WTC11 (cell line): ENCODE measurements around the gene PRR5. TPM values are rescaled to one million over a fixed set of nuclear protein-coding genes. Genes with fewer than 3 reads are reported as not detected.
A peak's percentile ranks its signal among the peaks of the same experiment; 100 is the strongest.

ENCODE experiments used
- ATAC-seq: fragments of 200-7000 bp; cut with Tn5 transposase; 2 replicates; pipeline ENCODE4 v1.10.0; 2021; ENCODE audit warnings: mild to moderate bottlenecking, moderate library complexity
- CTCF ChIA-PET: fragments of 300-600 bp; sonication (Branson Sonifier 250); formaldehyde crosslinking; loops from one replicate; lab custom pipeline; 2021; ENCODE audit warnings: antibody characterized with exemption; lab: Charles Lee
- POLR2A ChIA-PET: fragments of 350-600 bp; sonication (Branson Sonifier 250); formaldehyde crosslinking; loops from one replicate; lab custom pipeline; 2021; ENCODE audit warnings: antibody characterized with exemption; lab: Charles Lee
- DNase-seq: peaks from one replicate; pipeline ENCODE4 v3.0.0; 2021; ENCODE audit warnings: low spot score
- H3K27ac Mint-ChIP-seq: 2 replicates; pipeline ENCODE4 v1.8.0; 2021; ENCODE audit warnings: mixed read lengths
- H3K27me3 Mint-ChIP-seq: 2 replicates; pipeline ENCODE4 v1.8.0; 2021; ENCODE audit warnings: low read depth, mild to moderate bottlenecking, moderate library complexity, mixed read lengths
- H3K36me3 Mint-ChIP-seq: 2 replicates; pipeline ENCODE4 v1.8.0; 2021; ENCODE audit warnings: mixed read lengths
- H3K4me1 Mint-ChIP-seq: 2 replicates; pipeline ENCODE4 v1.8.0; 2022; ENCODE audit warnings: mixed read lengths
- H3K4me3 Mint-ChIP-seq: 2 replicates; pipeline ENCODE4 v1.8.0; 2021; ENCODE audit warnings: mild to moderate bottlenecking, moderate library complexity, mixed read lengths
- H3K9me3 Mint-ChIP-seq: 2 replicates; pipeline ENCODE4 v1.8.0; 2021; ENCODE audit warnings: mixed read lengths
- ATF1 ChIP-seq: sonication (generic); formaldehyde crosslinking; IDR thresholded peaks from 2 replicates; pipeline ENCODE4 v1.8.1; 2023; ENCODE audit warnings: mild to moderate bottlenecking, moderate library complexity, missing genetic modification reagents
- CBFB ChIP-seq: sonication (generic); formaldehyde crosslinking; IDR thresholded peaks from 2 replicates; pipeline ENCODE4 v1.8.1; 2022; ENCODE audit warnings: mild to moderate bottlenecking, low read depth, missing genetic modification reagents
- EMX1 ChIP-seq: fragments of 250-450 bp; sonication (Bioruptor Pico); IDR thresholded peaks from 2 replicates; pipeline ENCODE4 v1.8.0; 2021; ENCODE audit warnings: mild to moderate bottlenecking
- ETV6 ChIP-seq: sonication (generic); formaldehyde crosslinking; IDR thresholded peaks from 2 replicates; pipeline ENCODE4 v1.8.1; 2022; ENCODE audit warnings: mild to moderate bottlenecking, missing genetic modification reagents
- GTF2I ChIP-seq: fragments of 250-450 bp; sonication (Bioruptor Pico); conservative IDR thresholded peaks from 2 replicates; pipeline ENCODE4 v1.4.0; 2021; ENCODE audit warnings: mild to moderate bottlenecking
- HMGA2 ChIP-seq: fragments of 250-450 bp; sonication (Bioruptor Pico); IDR thresholded peaks from 2 replicates; pipeline ENCODE4 v1.4.0; 2021; ENCODE audit warnings: mild to moderate bottlenecking, moderate library complexity
- IRF2 ChIP-seq: sonication (generic); formaldehyde crosslinking; IDR thresholded peaks from 2 replicates; pipeline ENCODE4 v1.8.0; 2022; ENCODE audit warnings: low read depth, missing genetic modification reagents, borderline replicate concordance
- NFATC4 ChIP-seq: fragments of 250-450 bp; sonication (Bioruptor Pico); IDR thresholded peaks from 2 replicates; pipeline ENCODE4 v1.9.0; 2021; ENCODE audit warnings: mild to moderate bottlenecking
- NR1H2 ChIP-seq: sonication (generic); formaldehyde crosslinking; IDR thresholded peaks from 2 replicates; pipeline ENCODE4 v1.9.0; 2021; ENCODE audit warnings: mild to moderate bottlenecking, moderate library complexity, missing genetic modification reagents
- NR2C2 ChIP-seq: sonication (generic); formaldehyde crosslinking; IDR thresholded peaks from 2 replicates; pipeline ENCODE4 v1.8.0; 2022; ENCODE audit warnings: mild to moderate bottlenecking, missing genetic modification reagents
- OVOL2 ChIP-seq: fragments of 250-450 bp; sonication (Bioruptor Pico); IDR thresholded peaks from 2 replicates; pipeline ENCODE4 v1.9.0; 2021; ENCODE audit warnings: mild to moderate bottlenecking, borderline replicate concordance
- RELA ChIP-seq: sonication (generic); formaldehyde crosslinking; IDR thresholded peaks from 2 replicates; pipeline ENCODE4 v1.8.1; 2022; ENCODE audit warnings: missing genetic modification reagents, mild to moderate bottlenecking, borderline replicate concordance
- SMAD4 ChIP-seq: sonication (generic); formaldehyde crosslinking; IDR thresholded peaks from 2 replicates; pipeline ENCODE4 v1.8.0; 2022; ENCODE audit warnings: mild to moderate bottlenecking, missing genetic modification reagents
- SP1 ChIP-seq: sonication (generic); formaldehyde crosslinking; conservative IDR thresholded peaks from 2 replicates; pipeline ENCODE4 v1.8.1; 2022; ENCODE audit warnings: missing genetic modification reagents
- TCF7 ChIP-seq: sonication (generic); formaldehyde crosslinking; IDR thresholded peaks from 2 replicates; pipeline ENCODE4 v1.8.0; 2022; ENCODE audit warnings: mild to moderate bottlenecking, low read depth, missing genetic modification reagents, moderate library complexity
- ZBTB21 ChIP-seq: sonication (generic); formaldehyde crosslinking; IDR thresholded peaks from 2 replicates; pipeline ENCODE4 v1.8.1; 2023; ENCODE audit warnings: mild to moderate bottlenecking, missing genetic modification reagents, borderline replicate concordance
- ZNF138 ChIP-seq: sonication (generic); formaldehyde crosslinking; conservative IDR thresholded peaks from 2 replicates; pipeline ENCODE4 v1.8.1; 2022; ENCODE audit warnings: mild to moderate bottlenecking, moderate library complexity, missing genetic modification reagents
- ZNF396 ChIP-seq: fragments of 250-450 bp; sonication (Bioruptor Pico); IDR thresholded peaks from 2 replicates; pipeline ENCODE4 v1.8.0; 2021; ENCODE audit warnings: mild to moderate bottlenecking, moderate library complexity, borderline replicate concordance
- ZNF423 ChIP-seq: fragments of 250-450 bp; sonication (Bioruptor Pico); IDR thresholded peaks from 2 replicates; pipeline ENCODE4 v2.1.2; 2022; ENCODE audit warnings: mild to moderate bottlenecking, moderate library complexity
- total RNA-seq: library from RNA; stranded (reverse); gene quantifications from 3 replicates; pipeline ENCODE4 v1.2.3, GENCODE V29; 2021
- TF ChIP-seq, protein P1 (sequence below): sonication (generic); formaldehyde crosslinking; IDR thresholded peaks from 2 replicates; pipeline ENCODE4 v1.8.1; 2023; ENCODE audit warnings: mild to moderate bottlenecking, moderate library complexity, missing genetic modification reagents
- TF ChIP-seq, protein P2 (sequence below): sonication (generic); formaldehyde crosslinking; IDR thresholded peaks from 2 replicates; pipeline ENCODE4 v1.8.0; 2022; ENCODE audit warnings: mild to moderate bottlenecking, missing genetic modification reagents
- TF ChIP-seq, protein P3 (sequence below): fragments of 250-450 bp; sonication (Bioruptor Pico); IDR thresholded peaks from 2 replicates; pipeline ENCODE4 v1.9.0; 2021; ENCODE audit warnings: moderate library complexity, mild to moderate bottlenecking, inconsistent platforms, borderline replicate concordance
- TF ChIP-seq, protein P4 (sequence below): sonication (generic); formaldehyde crosslinking; IDR thresholded peaks from 2 replicates; pipeline ENCODE4 v1.8.0; 2022; ENCODE audit warnings: missing genetic modification reagents
- TF ChIP-seq, protein P5 (sequence below): sonication (generic); formaldehyde crosslinking; IDR thresholded peaks from 2 replicates; pipeline ENCODE4 v1.8.0; 2022; ENCODE audit warnings: mild to moderate bottlenecking, missing genetic modification reagents
- TF ChIP-seq, protein P6 (sequence below): sonication (generic); formaldehyde crosslinking; IDR thresholded peaks from 2 replicates; pipeline ENCODE4 v1.8.1; 2023; ENCODE audit warnings: mild to moderate bottlenecking, missing genetic modification reagents, moderate library complexity
- TF ChIP-seq, protein P7 (sequence below): fragments of 250-450 bp; sonication (Bioruptor Pico); IDR thresholded peaks from 2 replicates; pipeline ENCODE4 v1.8.0; 2021; ENCODE audit warnings: mild to moderate bottlenecking

Gene PRR5
- total RNA-seq, 1 experiment from 2014 or later, result 15.6 TPM

DNA sequence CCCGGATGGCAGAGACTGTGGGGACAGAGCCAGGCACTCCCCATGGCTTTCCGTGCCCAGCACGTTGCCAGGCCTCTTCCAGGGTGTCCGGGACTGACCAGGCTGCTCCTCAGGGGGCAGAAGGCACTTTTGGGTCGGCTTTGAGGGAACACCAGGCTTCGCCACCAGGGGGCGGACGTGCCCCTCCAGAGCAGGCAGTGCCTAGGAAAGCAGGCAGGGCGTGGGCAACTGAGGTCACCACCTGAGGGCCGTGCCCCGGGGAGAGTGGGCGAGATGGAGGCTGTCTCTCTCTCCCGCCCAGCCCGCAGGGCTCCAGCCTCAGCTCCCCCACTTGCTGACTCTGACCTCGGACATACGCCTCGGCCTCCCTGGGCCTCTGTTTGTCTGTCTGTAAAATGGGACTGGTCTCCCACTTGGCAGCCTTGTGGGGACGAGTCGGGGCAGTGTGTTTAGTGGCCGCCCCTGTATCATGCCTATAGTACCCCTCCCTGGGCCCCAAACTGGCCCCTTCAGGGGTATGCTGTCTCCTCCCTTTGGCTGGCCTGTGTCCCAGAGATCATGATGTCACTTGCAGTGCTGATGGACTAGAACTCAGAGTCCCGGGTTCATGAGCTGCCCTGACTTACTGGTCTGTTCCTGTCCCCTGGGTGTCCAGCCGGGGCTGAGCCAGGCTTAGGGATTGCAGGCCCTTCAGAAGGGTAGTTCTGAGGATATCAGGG, 4.4 kb upstream of the PRR5 start:
- H3K27ac Mint-ChIP-seq, result no peak overlapping the region
- ATAC-seq (peak; percentile 69), DNase-seq (peak; percentile 93)
- no peak overlapping the region for H3K4me3 Mint-ChIP-seq
- H3K27me3 Mint-ChIP-seq, result peaks cover 21% of the 10 kb centered on the region
- no peaks in the 10 kb centered on the region for H3K9me3 Mint-ChIP-seq
- CTCF ChIA-PET, result interaction anchor here (1.3 to 2.3 kb wide), 4 partner anchors 9 to 41 kb away, joined by 3 to 18 read pairs (median 6); no protein-coding TSS in a partner anchor
- POLR2A ChIA-PET, result no interaction called here
- no peaks in the 10 kb centered on the region for H3K36me3 Mint-ChIP-seq
- H3K4me1 Mint-ChIP-seq, result peaks cover 4% of the 10 kb centered on the region; the same call in 1 of the 2 replicates
- no peak for TF ChIP-seq ZNF396
- TF ChIP-seq IRF2, result no peak
- TF ChIP-seq NR2C2, result no peak
- TF ChIP-seq TCF7, result no peak
- peak; percentile 76; the same call in 1 of the 2 replicates for TF ChIP-seq ETV6
- TF ChIP-seq, protein P1, sequence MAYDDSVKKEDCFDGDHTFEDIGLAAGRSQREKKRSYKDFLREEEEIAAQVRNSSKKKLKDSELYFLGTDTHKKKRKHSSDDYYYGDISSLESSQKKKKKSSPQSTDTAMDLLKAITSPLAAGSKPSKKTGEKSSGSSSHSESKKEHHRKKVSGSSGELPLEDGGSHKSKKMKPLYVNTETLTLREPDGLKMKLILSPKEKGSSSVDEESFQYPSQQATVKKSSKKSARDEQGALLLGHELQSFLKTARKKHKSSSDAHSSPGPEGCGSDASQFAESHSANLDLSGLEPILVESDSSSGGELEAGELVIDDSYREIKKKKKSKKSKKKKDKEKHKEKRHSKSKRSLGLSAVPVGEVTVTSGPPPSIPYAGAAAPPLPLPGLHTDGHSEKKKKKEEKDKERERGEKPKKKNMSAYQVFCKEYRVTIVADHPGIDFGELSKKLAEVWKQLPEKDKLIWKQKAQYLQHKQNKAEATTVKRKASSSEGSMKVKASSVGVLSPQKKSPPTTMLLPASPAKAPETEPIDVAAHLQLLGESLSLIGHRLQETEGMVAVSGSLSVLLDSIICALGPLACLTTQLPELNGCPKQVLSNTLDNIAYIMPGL, result 0 out of 2 replicates have a peak, but pooled peaks have one; percentile 25
- no peak for TF ChIP-seq NR1H2 (CRISPR knock-in tag)
- TF ChIP-seq ATF1 (CRISPR knock-in tag), result no peak
- peak; percentile 91 for TF ChIP-seq GTF2I
- no peak for TF ChIP-seq NFATC4
- TF ChIP-seq, protein P2, sequence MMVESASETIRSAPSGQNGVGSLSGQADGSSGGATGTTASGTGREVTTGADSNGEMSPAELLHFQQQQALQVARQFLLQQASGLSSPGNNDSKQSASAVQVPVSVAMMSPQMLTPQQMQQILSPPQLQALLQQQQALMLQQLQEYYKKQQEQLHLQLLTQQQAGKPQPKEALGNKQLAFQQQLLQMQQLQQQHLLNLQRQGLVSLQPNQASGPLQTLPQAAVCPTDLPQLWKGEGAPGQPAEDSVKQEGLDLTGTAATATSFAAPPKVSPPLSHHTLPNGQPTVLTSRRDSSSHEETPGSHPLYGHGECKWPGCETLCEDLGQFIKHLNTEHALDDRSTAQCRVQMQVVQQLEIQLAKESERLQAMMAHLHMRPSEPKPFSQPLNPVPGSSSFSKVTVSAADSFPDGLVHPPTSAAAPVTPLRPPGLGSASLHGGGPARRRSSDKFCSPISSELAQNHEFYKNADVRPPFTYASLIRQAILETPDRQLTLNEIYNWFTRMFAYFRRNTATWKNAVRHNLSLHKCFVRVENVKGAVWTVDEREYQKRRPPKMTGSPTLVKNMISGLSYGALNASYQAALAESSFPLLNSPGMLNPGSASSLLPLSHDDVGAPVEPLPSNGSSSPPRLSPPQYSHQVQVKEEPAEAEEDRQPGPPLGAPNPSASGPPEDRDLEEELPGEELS (CRISPR knock-in tag), result no peak
- no peak for TF ChIP-seq RELA (CRISPR knock-in tag)
- TF ChIP-seq, protein P3, sequence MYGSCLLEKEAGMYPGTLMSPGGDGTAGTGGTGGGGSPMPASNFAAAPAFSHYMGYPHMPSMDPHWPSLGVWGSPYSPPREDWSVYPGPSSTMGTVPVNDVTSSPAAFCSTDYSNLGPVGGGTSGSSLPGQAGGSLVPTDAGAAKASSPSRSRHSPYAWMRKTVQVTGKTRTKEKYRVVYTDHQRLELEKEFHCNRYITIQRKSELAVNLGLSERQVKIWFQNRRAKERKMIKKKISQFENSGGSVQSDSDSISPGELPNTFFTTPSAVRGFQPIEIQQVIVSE, result no peak
- no peak for TF ChIP-seq ZNF138 (CRISPR knock-in tag)
- no peak for TF ChIP-seq HMGA2 (CRISPR knock-in tag)
- no peak for TF ChIP-seq OVOL2
- TF ChIP-seq EMX1 (CRISPR knock-in tag), result no peak
- no peak for TF ChIP-seq SMAD4 (CRISPR knock-in tag)
- peak; percentile 66 for TF ChIP-seq SP1 (CRISPR knock-in tag)
- TF ChIP-seq, protein P4, sequence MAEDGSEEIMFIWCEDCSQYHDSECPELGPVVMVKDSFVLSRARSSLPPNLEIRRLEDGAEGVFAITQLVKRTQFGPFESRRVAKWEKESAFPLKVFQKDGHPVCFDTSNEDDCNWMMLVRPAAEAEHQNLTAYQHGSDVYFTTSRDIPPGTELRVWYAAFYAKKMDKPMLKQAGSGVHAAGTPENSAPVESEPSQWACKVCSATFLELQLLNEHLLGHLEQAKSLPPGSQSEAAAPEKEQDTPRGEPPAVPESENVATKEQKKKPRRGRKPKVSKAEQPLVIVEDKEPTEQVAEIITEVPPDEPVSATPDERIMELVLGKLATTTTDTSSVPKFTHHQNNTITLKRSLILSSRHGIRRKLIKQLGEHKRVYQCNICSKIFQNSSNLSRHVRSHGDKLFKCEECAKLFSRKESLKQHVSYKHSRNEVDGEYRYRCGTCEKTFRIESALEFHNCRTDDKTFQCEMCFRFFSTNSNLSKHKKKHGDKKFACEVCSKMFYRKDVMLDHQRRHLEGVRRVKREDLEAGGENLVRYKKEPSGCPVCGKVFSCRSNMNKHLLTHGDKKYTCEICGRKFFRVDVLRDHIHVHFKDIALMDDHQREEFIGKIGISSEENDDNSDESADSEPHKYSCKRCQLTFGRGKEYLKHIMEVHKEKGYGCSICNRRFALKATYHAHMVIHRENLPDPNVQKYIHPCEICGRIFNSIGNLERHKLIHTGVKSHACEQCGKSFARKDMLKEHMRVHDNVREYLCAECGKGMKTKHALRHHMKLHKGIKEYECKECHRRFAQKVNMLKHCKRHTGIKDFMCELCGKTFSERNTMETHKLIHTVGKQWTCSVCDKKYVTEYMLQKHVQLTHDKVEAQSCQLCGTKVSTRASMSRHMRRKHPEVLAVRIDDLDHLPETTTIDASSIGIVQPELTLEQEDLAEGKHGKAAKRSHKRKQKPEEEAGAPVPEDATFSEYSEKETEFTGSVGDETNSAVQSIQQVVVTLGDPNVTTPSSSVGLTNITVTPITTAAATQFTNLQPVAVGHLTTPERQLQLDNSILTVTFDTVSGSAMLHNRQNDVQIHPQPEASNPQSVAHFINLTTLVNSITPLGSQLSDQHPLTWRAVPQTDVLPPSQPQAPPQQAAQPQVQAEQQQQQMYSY, result no peak
- TF ChIP-seq, protein P5, sequence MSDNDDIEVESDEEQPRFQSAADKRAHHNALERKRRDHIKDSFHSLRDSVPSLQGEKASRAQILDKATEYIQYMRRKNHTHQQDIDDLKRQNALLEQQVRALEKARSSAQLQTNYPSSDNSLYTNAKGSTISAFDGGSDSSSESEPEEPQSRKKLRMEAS (CRISPR knock-in tag), result peak; percentile 34; the same call in 1 of the 2 replicates
- TF ChIP-seq ZNF423 (CRISPR knock-in tag), result peak; percentile 29; the same call in 1 of the 2 replicates
- TF ChIP-seq, protein P6, sequence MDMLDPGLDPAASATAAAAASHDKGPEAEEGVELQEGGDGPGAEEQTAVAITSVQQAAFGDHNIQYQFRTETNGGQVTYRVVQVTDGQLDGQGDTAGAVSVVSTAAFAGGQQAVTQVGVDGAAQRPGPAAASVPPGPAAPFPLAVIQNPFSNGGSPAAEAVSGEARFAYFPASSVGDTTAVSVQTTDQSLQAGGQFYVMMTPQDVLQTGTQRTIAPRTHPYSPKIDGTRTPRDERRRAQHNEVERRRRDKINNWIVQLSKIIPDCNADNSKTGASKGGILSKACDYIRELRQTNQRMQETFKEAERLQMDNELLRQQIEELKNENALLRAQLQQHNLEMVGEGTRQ, result no peak
- TF ChIP-seq, protein P7, sequence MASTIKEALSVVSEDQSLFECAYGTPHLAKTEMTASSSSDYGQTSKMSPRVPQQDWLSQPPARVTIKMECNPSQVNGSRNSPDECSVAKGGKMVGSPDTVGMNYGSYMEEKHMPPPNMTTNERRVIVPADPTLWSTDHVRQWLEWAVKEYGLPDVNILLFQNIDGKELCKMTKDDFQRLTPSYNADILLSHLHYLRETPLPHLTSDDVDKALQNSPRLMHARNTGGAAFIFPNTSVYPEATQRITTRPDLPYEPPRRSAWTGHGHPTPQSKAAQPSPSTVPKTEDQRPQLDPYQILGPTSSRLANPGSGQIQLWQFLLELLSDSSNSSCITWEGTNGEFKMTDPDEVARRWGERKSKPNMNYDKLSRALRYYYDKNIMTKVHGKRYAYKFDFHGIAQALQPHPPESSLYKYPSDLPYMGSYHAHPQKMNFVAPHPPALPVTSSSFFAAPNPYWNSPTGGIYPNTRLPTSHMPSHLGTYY (CRISPR knock-in tag), result no peak
- no peak for TF ChIP-seq ZBTB21 (CRISPR knock-in tag)
- no peak for TF ChIP-seq CBFB
